Left ventricle myocardium inferior (tissue), 1 donor: ENCODE measurements around the gene ZNF425. TPM values are rescaled to one million over a fixed set of nuclear protein-coding genes. Genes with fewer than 3 reads are reported as not detected.

Experiments used
- DNase-seq: peaks from one replicate; pipeline ENCODE4 v3.0.0-alpha.2; 2020
- H3K27ac ChIP-seq: fragments of 200-600 bp; replicated peaks from 2 replicates; pipeline ENCODE4 v1.8.0; 2021
- H3K27me3 ChIP-seq: fragments of 200-600 bp; 2 replicates; pipeline ENCODE4 v1.8.0; 2021; ENCODE audit warnings: low read depth
- H3K36me3 ChIP-seq: fragments of 200-600 bp; 2 replicates; pipeline ENCODE4 v1.8.0; 2021
- H3K4me1 ChIP-seq: fragments of 200-600 bp; 2 replicates; pipeline ENCODE4 v1.8.0; 2021
- H3K4me3 ChIP-seq: fragments of 200-600 bp; 2 replicates; pipeline ENCODE4 v1.8.0; 2021; ENCODE audit warnings: mild to moderate bottlenecking, moderate library complexity
- H3K9me3 ChIP-seq: fragments of 200-600 bp; replicated peaks from 2 replicates; pipeline ENCODE4 v1.8.0; 2021
- CTCF ChIP-seq: fragments of 200-600 bp; IDR thresholded peaks from 2 replicates; pipeline ENCODE4 v1.8.0; 2021; ENCODE audit warnings: antibody characterized with exemption, mild to moderate bottlenecking, borderline replicate concordance
- intact Hi-C: fragments of 100-400 bp; cut with micrococcal nuclease; formaldehyde crosslinking; loops from one replicate; pipeline ENCODE4 v1.11.0; 2022
- total RNA-seq: library from RNA; stranded (reverse); fragmentation: NEBNext Ultra II Directional; extraction: Animal tissue kit (Norgen Biotek cat#: 25700); gene quantifications from one replicate; pipeline ENCODE4 v1.2.1, GENCODE V29; 2021
- donor health status: DM: no; HTN: yes; CAD: no; lungs with severe emphysema.

The ZNF425 gene
- total RNA-seq, 1 donor from 2014 or later: 0.58 TPM

- no peak for DNase-seq
- no peaks in the 10 kb centered on the region for H3K4me1 ChIP-seq
- no peaks in the 10 kb centered on the region for H3K27me3 ChIP-seq
- H3K9me3 ChIP-seq: no peaks in the 10 kb centered on the region
- no peak overlapping the region for H3K27ac ChIP-seq
- TF ChIP-seq CTCF: no peak
- H3K36me3 ChIP-seq: peaks cover 10% of the 10 kb centered on the region
- intact Hi-C loops: no loop called here
- no peak overlapping the region for H3K4me3 ChIP-seq
Measured at GRCh38 chr7:149081914-149082313, 44.2 kb downstream of the ZNF425 start.

- no peak overlapping the region for H3K27ac ChIP-seq
- H3K4me3 ChIP-seq: no peak overlapping the region
- DNase-seq: no peak
- no peak for TF ChIP-seq CTCF
- no peaks in the 10 kb centered on the region for H3K9me3 ChIP-seq
- no peaks in the 10 kb centered on the region for H3K27me3 ChIP-seq
- intact Hi-C loops: no loop called here
- no peaks in the 10 kb centered on the region for H3K4me1 ChIP-seq
- H3K36me3 ChIP-seq: peaks cover 24% of the 10 kb centered on the region
Measured at GRCh38 chr7:149077594-149077993, 48.5 kb downstream of the ZNF425 start.

- Histone ChIP-seq H3K27me3 (no peaks in the 10 kb centered on the region), H3K36me3 (peaks cover 46% of the 10 kb centered on the region), H3K9me3 (no peaks in the 10 kb centered on the region), H3K27ac (no peak overlapping the region), H3K4me3 (no peak overlapping the region), H3K4me1 (peaks cover 7% of the 10 kb centered on the region)
- no peak for DNase-seq
- intact Hi-C loops: no loop called here
- no peak for TF ChIP-seq CTCF
Measured at GRCh38 chr7:149075286-149075685, 50.8 kb downstream of the ZNF425 start.

GRCh38 chr7:149074116-149074885 lies 51.8 kb downstream of the ZNF425 start:
- Histone ChIP-seq H3K9me3 (no peaks in the 10 kb centered on the region), H3K27ac (no peak overlapping the region), H3K36me3 (peaks cover 49% of the 10 kb centered on the region)

GRCh38 chr7:149072438-149072775 lies 53.7 kb downstream of the ZNF425 start:
- Histone ChIP-seq H3K36me3 (peaks cover 50% of the 10 kb centered on the region), H3K4me3 (no peak overlapping the region), H3K4me1 (peaks cover 7% of the 10 kb centered on the region), H3K9me3 (no peaks in the 10 kb centered on the region), H3K27me3 (no peaks in the 10 kb centered on the region), H3K27ac (peak overlapping the region; percentile 72)
- intact Hi-C loops: no loop called here
- DNase-seq: no peak
- TF ChIP-seq CTCF: no peak

More at GRCh38 chr7:149074116-149074885, 51.8 kb downstream of the ZNF425 start:
- Histone ChIP-seq H3K27me3 (no peaks in the 10 kb centered on the region), H3K4me3 (no peak overlapping the region), H3K4me1 (peaks cover 7% of the 10 kb centered on the region)
- no peak for DNase-seq
- no peak for TF ChIP-seq CTCF
- intact Hi-C loops: no loop called here
